CD14-positive monocyte (primary cell): ENCODE results near the gene FAM167B. TPM values are rescaled to one million over a fixed set of nuclear protein-coding genes. Genes with fewer than 3 reads are reported as not detected.

Experiments
- DNase-seq, 3 donors: peaks; one replicate each; pipeline ENCODE4 v3.0.0-alpha.2; 2011 to 2022
- H2AFZ ChIP-seq: 2 replicates; pipeline ENCODE4 v1.6.0; 2012; ENCODE audit warnings: mild to moderate bottlenecking, low read depth, low read length, inconsistent platforms; ENCODE audit not compliant: insufficient read depth, poor library complexity, severe bottlenecking
- H3K27ac ChIP-seq, 2 donors: 1 replicate in 1 of 2; 2 replicates in 1 of 2; pipeline ENCODE4 v1.5.1; 2012 to 2013; ENCODE audit warnings: low read length in 2 of 2, control low read depth in 1 of 2, inconsistent platforms in 1 of 2, low read depth in 1 of 2, mild to moderate bottlenecking in 1 of 2
- H3K27me3 ChIP-seq, 2 donors: one replicate each; pipeline versions ENCODE4 v1.6.0 to v1.6.1; 2011 to 2013; ENCODE audit warnings: low read length in 2 of 2; ENCODE audit not compliant: control insufficient read depth in 2 of 2, insufficient read depth in 2 of 2
- H3K36me3 ChIP-seq, 2 donors: replicated peaks in 1 of 2; 1 replicate in 1 of 2; 2 replicates in 1 of 2; pipeline versions ENCODE4 v1.5.1 to v1.6.1; 2012 to 2013; ENCODE audit warnings: low read length in 2 of 2, control low read depth in 1 of 2, inconsistent platforms in 1 of 2, mild to moderate bottlenecking in 1 of 2; ENCODE audit not compliant: insufficient read depth in 2 of 2, control insufficient read depth in 1 of 2
- H3K4me1 ChIP-seq, 2 donors: 1 replicate in 1 of 2; 2 replicates in 1 of 2; pipeline versions ENCODE4 v1.5.1 to v1.6.1; 2012 to 2013; ENCODE audit warnings: low read length in 2 of 2, control low read depth in 1 of 2, inconsistent platforms in 1 of 2, mild to moderate bottlenecking in 1 of 2, moderate library complexity in 1 of 2; ENCODE audit not compliant: insufficient read depth in 2 of 2, control insufficient read depth in 1 of 2
- H3K4me2 ChIP-seq: replicated peaks from 2 replicates; pipeline ENCODE3; 2012; ENCODE audit warnings: low read length, moderate library complexity, mild to moderate bottlenecking; ENCODE audit not compliant: poor library complexity, severe bottlenecking; ENCODE audit errors: extremely low read depth
- H3K4me3 ChIP-seq, 3 experiments: fragments of 200-600 bp in 1 of 3; sonication (generic) in 1 of 3; replicated peaks in 1 of 3; 1 replicate in 2 of 3; 2 replicates in 1 of 3; pipeline ENCODE4 v1.5.1; 2011 to 2013; ENCODE audit warnings: low read length in 3 of 3, mild to moderate bottlenecking in 3 of 3, control low read depth in 2 of 3, low read depth in 2 of 3, inconsistent platforms in 1 of 3, moderate library complexity in 1 of 3
- H3K79me2 ChIP-seq: 2 replicates; pipeline ENCODE4 v1.6.0; 2012; ENCODE audit warnings: mild to moderate bottlenecking, control low read depth, inconsistent platforms, low read length, moderate library complexity; ENCODE audit not compliant: insufficient read depth
- H3K9ac ChIP-seq: 2 replicates; pipeline ENCODE4 v1.6.0; 2017; ENCODE audit warnings: low read length, mild to moderate bottlenecking; ENCODE audit not compliant: insufficient read depth, poor library complexity, severe bottlenecking
- H3K9me3 ChIP-seq, 2 donors: replicated peaks in 1 of 2; 1 replicate in 1 of 2; 2 replicates in 1 of 2; pipeline versions ENCODE4 v1.5.1 to v1.6.1; 2012 to 2013; ENCODE audit warnings: low read length in 2 of 2, control low read depth in 1 of 2; ENCODE audit not compliant: control insufficient read depth in 1 of 2, insufficient read depth in 1 of 2
- H4K20me1 ChIP-seq: 2 replicates; pipeline ENCODE4 v1.6.0; 2012; ENCODE audit warnings: mild to moderate bottlenecking, low read length, control low read depth, moderate library complexity; ENCODE audit not compliant: insufficient read depth
- H3K27ac Mint-ChIP-seq, 7 donors: one replicate each; pipeline ENCODE4 v1.8.0; 2020; ENCODE audit warnings: mild to moderate bottlenecking in 7 of 7, mixed read lengths in 7 of 7, moderate library complexity in 6 of 7, inconsistent platforms in 2 of 7
- H3K27me3 Mint-ChIP-seq, 3 donors: one replicate each; pipeline ENCODE4 v1.8.0; 2021 to 2022; ENCODE audit warnings: low read depth in 3 of 3, mild to moderate bottlenecking in 3 of 3, mixed read lengths in 3 of 3, moderate library complexity in 3 of 3, inconsistent platforms in 1 of 3
- H3K36me3 Mint-ChIP-seq, 2 donors: one replicate each; pipeline ENCODE4 v1.8.0; 2020; ENCODE audit warnings: mixed read lengths in 2 of 2, inconsistent platforms in 1 of 2, mild to moderate bottlenecking in 1 of 2
- H3K4me1 Mint-ChIP-seq: one replicate; pipeline ENCODE4 v1.8.0; 2020; ENCODE audit warnings: mild to moderate bottlenecking, mixed read lengths
- H3K4me3 Mint-ChIP-seq, 2 donors: one replicate each; pipeline ENCODE4 v1.8.0; 2020; ENCODE audit warnings: mild to moderate bottlenecking in 2 of 2, mixed read lengths in 2 of 2, moderate library complexity in 1 of 2
- H3K9me3 Mint-ChIP-seq, 7 donors: one replicate each; pipeline ENCODE4 v1.8.0; 2020 to 2022; ENCODE audit warnings: mixed read lengths in 7 of 7, mild to moderate bottlenecking in 6 of 7, moderate library complexity in 6 of 7, inconsistent platforms in 2 of 7
- CTCF ChIP-seq: fragments of 200-600 bp; IDR thresholded peaks from one replicate; pipeline ENCODE4 v1.8.0; 2022; ENCODE audit warnings: antibody characterized with exemption, mild to moderate bottlenecking
- WGBS: methylation state at CpG from one replicate; pipeline ENCODE4 v1.1.5; 2013; ENCODE audit warnings: missing lambda C conversion rate; ENCODE audit not compliant: insufficient coverage; 5-methylcytosine and 5-hydroxymethylcytosine counted together
- intact Hi-C, 2 donors: fragments of 100-400 bp; cut with micrococcal nuclease; formaldehyde crosslinking; loops; one replicate each; pipeline versions ENCODE4 v1.15.0 to v1.15.1; 2023
- polyA plus RNA-seq, 3 donors: library from polyadenylated mRNA; depleted of rRNA in 1 of 3; unstranded in 2 of 3; stranded (reverse) in 1 of 3; fragments of 300-500 nt in 2 of 3; fragments of >200 nt in 1 of 3; fragmentation: Illumina TruSeq in 2 of 3; gene quantifications; 1 replicate in 2 of 3; 2 replicates in 1 of 3; pipeline ENCODE4 v1.2.3, GENCODE V29; 2012 to 2021

The FAM167B gene
- polyA plus RNA-seq, 3 donors = not detected

- peaks cover 16 to 37% (median 19%) of the 10 kb centered on the region in 3 donors for H3K27me3 Mint-ChIP-seq
- Histone ChIP-seq H3K36me3 (no peaks in the 10 kb centered on the region), H3K27ac (no peak overlapping the region), H2AFZ (peak overlapping the region; percentile 35), H3K4me1 (peaks cover 13 to 25% of the 10 kb centered on the region in 2 donors), H3K27me3 (peaks cover 0 to 15% of the 10 kb centered on the region in 2 donors), H3K9me3 (no peaks in the 10 kb centered on the region), H3K79me2 (no peaks in the 10 kb centered on the region), H3K9ac (no peak overlapping the region), H4K20me1 (no peaks in the 10 kb centered on the region), H3K4me2 (no peak overlapping the region), H3K4me3 (no peak overlapping the region)
- intact Hi-C loops = no loop called here
- no peak for TF ChIP-seq CTCF
- H3K9me3 Mint-ChIP-seq = peaks cover 0 to 4% (median 0%) of the 10 kb centered on the region in 7 donors
- H3K27ac Mint-ChIP-seq = peak overlapping the region in 1 of 7 donors; percentile 69
- 12% methylated on average over 8 of the region's 9 CpGs for WGBS
- H3K4me3 Mint-ChIP-seq = no peak overlapping the region
- peak in 1 of 3 donors; percentile 16 for DNase-seq
- peaks cover 26% of the 10 kb centered on the region for H3K4me1 Mint-ChIP-seq
- H3K36me3 Mint-ChIP-seq = peaks cover 0 to 2% of the 10 kb centered on the region in 2 donors
Measured at GRCh38 chr1:32249831-32250525, 3.0 kb downstream of the FAM167B start.

GRCh38 chr1:32250893-32251716 lies 4.1 kb downstream of the FAM167B start, which contains the start of gene LCK:
TSS of gene LCK (plus strand) at chr1:32251265. CDS start at chr1:32274330, 23,065 bp downstream.
- H3K27me3 Mint-ChIP-seq = peaks cover 16 to 37% (median 19%) of the 10 kb centered on the region in 3 donors

More at GRCh38 chr1:32250893-32251716, 4.1 kb downstream of the FAM167B start, which contains the start of gene LCK:
- no peaks in the 10 kb centered on the region for H3K79me2 ChIP-seq
- no peaks in the 10 kb centered on the region for H4K20me1 ChIP-seq
- intact Hi-C loops = no loop called here
- H2AFZ ChIP-seq = peak within 1 kb of the TSS; percentile 35
- H3K4me2 ChIP-seq = no peak within 1 kb of the TSS
- no peak for DNase-seq
- peaks cover 13 to 25% of the 10 kb centered on the region in 2 donors for H3K4me1 ChIP-seq
- H3K9me3 ChIP-seq = no peaks in the 10 kb centered on the region
- Mint-ChIP-seq H3K4me3 (peak within 1 kb of the TSS; percentile 2 to 74), H3K9me3 (peaks cover 0 to 2% (median 0%) of the 10 kb centered on the region in 7 donors), H3K36me3 (peaks cover 0 to 2% of the 10 kb centered on the region in 2 donors), H3K4me1 (peaks cover 26% of the 10 kb centered on the region), H3K27ac (peak within 1 kb of the TSS in 1 of 7 donors; percentile 78)
- no peaks in the 10 kb centered on the region for H3K36me3 ChIP-seq
- H3K4me3 ChIP-seq = no peak within 1 kb of the TSS
- peaks cover 0 to 15% of the 10 kb centered on the region in 2 donors for H3K27me3 ChIP-seq
- WGBS = 56% methylated on average over 25 of the region's 25 CpGs
- H3K9ac ChIP-seq = no peak within 1 kb of the TSS
- TF ChIP-seq CTCF = no peak
- H3K27ac ChIP-seq = no peak within 1 kb of the TSS
